RWPE2 (cell line): ENCODE results near the gene GIPC1.

Source experiments
- ATAC-seq: fragments of 200-7000 bp; cut with Tn5 transposase; 3 replicates; pipeline ENCODE4 v1.9.1; 2021; ENCODE audit warnings: low read depth
- DNase-seq: peaks from one replicate; pipeline ENCODE4 v3.0.0-alpha.2; 2020; ENCODE audit warnings: low spot score
- H3K27ac ChIP-seq: fragments of 450-650 bp; 2 replicates; pipeline ENCODE4 v1.5.1; 2017; ENCODE audit warnings: mild to moderate bottlenecking; ENCODE audit not compliant: poor library complexity, severe bottlenecking
- H3K27me3 ChIP-seq: fragments of 250-450 bp; sonication (Bioruptor Pico); 2 replicates; pipeline ENCODE4 v1.5.1; 2021; ENCODE audit warnings: mild to moderate bottlenecking, moderate library complexity; ENCODE audit not compliant: insufficient read depth, poor library complexity, severe bottlenecking
- H3K36me3 ChIP-seq: fragments of 250-450 bp; sonication (Bioruptor Pico); 2 replicates; pipeline ENCODE4 v1.5.1; 2020; ENCODE audit warnings: low read depth, mild to moderate bottlenecking, moderate library complexity
- H3K4me1 ChIP-seq: fragments of 250-450 bp; sonication (Bioruptor Pico); 2 replicates; pipeline ENCODE4 v1.5.1; 2021; ENCODE audit warnings: mild to moderate bottlenecking, moderate library complexity; ENCODE audit not compliant: insufficient read depth, poor library complexity, severe bottlenecking
- H3K4me3 ChIP-seq: fragments of 250-450 bp; sonication (Bioruptor Pico); 2 replicates; pipeline ENCODE4 v1.5.1; 2021; ENCODE audit warnings: mild to moderate bottlenecking, moderate library complexity; ENCODE audit not compliant: severe bottlenecking
- H3K9me3 ChIP-seq: fragments of 250-450 bp; sonication (Bioruptor Pico); 2 replicates; pipeline ENCODE4 v1.5.1; 2021; ENCODE audit warnings: mild to moderate bottlenecking, moderate library complexity; ENCODE audit not compliant: severe bottlenecking
- TF ChIP-seq, protein P1 (sequence below): fragments of 450-650 bp; IDR thresholded peaks from one replicate; pipeline ENCODE4 v1.5.1; 2017; ENCODE audit warnings: mild to moderate bottlenecking, moderate library complexity; ENCODE audit not compliant: poor library complexity, severe bottlenecking

GIPC1 gene

DNA sequence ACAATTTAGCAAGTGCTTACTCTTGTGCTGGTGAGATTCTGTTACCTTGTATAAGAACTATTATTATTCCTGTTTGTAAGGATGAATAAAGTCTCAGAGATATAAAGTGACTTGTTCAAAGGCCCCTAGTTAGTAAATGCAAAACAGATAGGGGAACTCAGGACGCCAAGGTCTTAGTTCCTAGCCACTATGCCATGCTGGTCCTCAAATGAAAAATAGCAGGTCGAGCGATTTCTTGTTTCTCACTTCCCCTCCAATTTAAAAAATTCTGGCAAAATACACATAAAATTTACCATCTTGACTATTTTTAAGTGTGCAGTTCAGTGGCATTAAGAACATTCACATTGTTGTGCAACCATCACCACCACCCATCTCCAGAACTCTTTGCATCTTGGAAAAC is 34.6 kb upstream of the GIPC1 start:
- peak overlapping the region; percentile 60 for H3K4me3 ChIP-seq
- H3K36me3 ChIP-seq = peaks cover 17% of the 10 kb centered on the region
- H3K27me3 ChIP-seq = no peaks in the 10 kb centered on the region
- H3K4me1 ChIP-seq = peaks cover 28% of the 10 kb centered on the region
- no peak for DNase-seq
- ATAC-seq = no peak
- H3K27ac ChIP-seq = peak overlapping the region; percentile 98
- TF ChIP-seq, protein P1, sequence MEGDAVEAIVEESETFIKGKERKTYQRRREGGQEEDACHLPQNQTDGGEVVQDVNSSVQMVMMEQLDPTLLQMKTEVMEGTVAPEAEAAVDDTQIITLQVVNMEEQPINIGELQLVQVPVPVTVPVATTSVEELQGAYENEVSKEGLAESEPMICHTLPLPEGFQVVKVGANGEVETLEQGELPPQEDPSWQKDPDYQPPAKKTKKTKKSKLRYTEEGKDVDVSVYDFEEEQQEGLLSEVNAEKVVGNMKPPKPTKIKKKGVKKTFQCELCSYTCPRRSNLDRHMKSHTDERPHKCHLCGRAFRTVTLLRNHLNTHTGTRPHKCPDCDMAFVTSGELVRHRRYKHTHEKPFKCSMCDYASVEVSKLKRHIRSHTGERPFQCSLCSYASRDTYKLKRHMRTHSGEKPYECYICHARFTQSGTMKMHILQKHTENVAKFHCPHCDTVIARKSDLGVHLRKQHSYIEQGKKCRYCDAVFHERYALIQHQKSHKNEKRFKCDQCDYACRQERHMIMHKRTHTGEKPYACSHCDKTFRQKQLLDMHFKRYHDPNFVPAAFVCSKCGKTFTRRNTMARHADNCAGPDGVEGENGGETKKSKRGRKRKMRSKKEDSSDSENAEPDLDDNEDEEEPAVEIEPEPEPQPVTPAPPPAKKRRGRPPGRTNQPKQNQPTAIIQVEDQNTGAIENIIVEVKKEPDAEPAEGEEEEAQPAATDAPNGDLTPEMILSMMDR = no peak
- no peaks in the 10 kb centered on the region for H3K9me3 ChIP-seq

DNA sequence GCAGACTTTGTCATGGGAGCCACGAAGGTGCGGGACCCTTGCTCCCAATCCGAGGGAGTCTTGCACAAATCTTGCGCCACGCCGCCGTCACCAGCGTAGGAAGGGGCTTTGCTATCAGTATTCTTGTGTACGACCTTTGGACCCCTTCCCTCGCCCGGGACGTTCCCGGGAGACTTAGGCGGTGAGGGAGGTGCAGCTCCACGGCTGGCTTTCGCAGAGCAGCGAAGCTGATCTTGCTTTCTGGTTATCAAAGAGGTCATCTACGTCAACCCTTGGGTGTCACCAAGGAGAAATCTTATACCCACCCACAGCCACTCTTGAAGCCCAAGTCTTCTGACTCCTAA is 34.0 kb upstream of the GIPC1 start:
- DNase-seq = no peak
- TF ChIP-seq, protein P1 = no peak
- H3K27ac ChIP-seq = peak overlapping the region; percentile 98
- peaks cover 15% of the 10 kb centered on the region for H3K36me3 ChIP-seq
- no peak for ATAC-seq
- H3K4me1 ChIP-seq = peaks cover 33% of the 10 kb centered on the region
- no peaks in the 10 kb centered on the region for H3K27me3 ChIP-seq
- no peaks in the 10 kb centered on the region for H3K9me3 ChIP-seq
- H3K4me3 ChIP-seq = peak overlapping the region; percentile 60

DNA sequence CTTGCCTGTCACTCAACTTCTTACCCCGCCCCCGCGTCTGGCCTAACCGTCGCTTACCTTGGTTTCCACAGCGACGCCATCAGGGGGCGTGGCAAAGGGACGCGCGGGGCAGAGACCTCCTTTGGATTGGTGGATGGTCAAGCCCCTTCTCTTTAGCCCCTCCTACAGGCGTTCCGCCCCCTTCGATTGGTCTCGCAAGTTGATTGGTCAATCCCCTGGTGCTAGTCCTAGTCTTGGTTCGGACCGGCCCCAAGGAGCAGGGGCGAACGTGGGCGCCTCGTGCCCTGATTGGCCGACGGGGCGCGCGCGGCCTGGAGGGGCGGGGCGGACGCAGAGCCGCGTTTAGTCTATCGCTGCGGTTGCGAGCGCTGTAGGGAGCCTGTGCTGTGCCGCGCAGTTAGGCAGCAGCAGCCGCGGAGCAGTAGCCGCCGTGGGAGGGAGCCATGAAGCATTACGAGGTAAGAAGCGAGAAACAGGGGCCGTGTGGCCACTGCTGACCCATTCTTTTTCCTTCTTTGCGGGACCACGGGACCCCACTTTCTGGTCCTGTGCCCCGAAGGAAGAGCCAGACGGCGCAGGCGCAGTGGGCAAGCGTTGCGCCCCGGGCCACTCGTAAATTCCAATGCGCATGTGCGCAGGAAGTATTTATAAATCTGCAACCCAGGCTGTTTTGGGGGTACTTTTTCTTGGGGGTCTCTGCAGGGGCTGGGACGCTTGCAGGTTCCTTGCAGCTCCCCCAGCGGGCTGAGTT is 33.5 kb upstream of the GIPC1 start, which contains the start of gene TECR:
Gene TECR (plus strand): TSS at position 341 of the 751 bp plus-strand sequence. CDS start 103 bp downstream, at position 444.
- DNase-seq = peak; percentile 99
- ATAC-seq = peak; percentile 89
- H3K4me1 ChIP-seq = peaks cover 33% of the 10 kb centered on the region
- peak within 1 kb of the TSS; percentile 60 for H3K4me3 ChIP-seq
- H3K9me3 ChIP-seq = no peaks in the 10 kb centered on the region
- no peaks in the 10 kb centered on the region for H3K27me3 ChIP-seq
- TF ChIP-seq, protein P1 = no peak
- H3K27ac ChIP-seq = peak within 1 kb of the TSS; percentile 98
- peaks cover 10% of the 10 kb centered on the region for H3K36me3 ChIP-seq

DNA sequence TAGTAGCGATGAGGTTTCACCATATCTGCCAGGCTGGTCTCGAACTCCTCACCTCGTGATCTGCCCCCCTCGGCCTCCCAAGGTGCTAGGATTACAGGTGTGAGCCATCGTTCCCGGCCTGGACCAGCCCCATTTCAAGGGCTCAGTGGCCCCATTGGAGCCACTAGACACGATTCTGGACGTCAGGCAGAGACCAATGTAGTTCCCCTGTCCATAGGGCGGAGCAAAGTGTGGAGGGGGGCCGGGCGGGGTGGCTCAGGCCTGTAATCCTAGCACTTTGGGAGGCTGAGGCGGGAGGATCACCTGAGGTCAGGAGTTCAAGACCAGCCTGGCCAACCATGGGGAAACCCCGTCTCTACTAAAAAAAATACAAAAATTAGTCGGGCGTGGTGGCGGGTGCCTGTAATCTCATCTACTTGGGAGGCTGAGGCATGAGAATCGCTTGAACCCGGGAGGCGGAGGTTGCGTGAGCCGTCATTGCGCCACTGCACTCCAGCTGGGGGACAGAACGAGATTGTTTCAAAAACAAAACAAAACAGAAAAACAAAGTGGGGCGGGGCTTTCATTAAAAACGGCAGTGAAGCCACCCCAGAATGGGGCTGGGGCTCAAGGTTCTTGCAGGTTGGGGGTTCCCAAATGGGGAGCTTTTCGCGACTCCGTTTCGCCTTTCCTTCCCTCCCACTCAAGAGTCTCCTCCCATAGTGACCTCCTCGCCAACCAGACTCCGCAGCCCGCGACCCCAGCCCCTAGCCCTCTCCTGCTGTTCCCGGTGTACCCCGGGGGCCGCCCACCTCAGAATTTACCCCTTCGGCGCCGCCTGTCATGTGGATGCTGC is 32.7 kb upstream of the GIPC1 start:
- H3K27me3 ChIP-seq = no peaks in the 10 kb centered on the region
- peak overlapping the region; percentile 60 for H3K4me3 ChIP-seq
- H3K36me3 ChIP-seq = peaks cover 9% of the 10 kb centered on the region
- peak overlapping the region; percentile 98 for H3K27ac ChIP-seq
- DNase-seq = no peak
- TF ChIP-seq, protein P1 = no peak
- ATAC-seq = no peak
- no peaks in the 10 kb centered on the region for H3K9me3 ChIP-seq
- H3K4me1 ChIP-seq = peaks cover 33% of the 10 kb centered on the region
